IMR-90 (cell line): ENCODE measurements around the gene NEK4. TPM values are rescaled to one million over a fixed set of nuclear protein-coding genes. Genes with fewer than 3 reads are reported as not detected.

Source experiments
- ATAC-seq: fragments of 200-7000 bp; cut with Tn5 transposase; 2 replicates; pipeline ENCODE4 v1.9.1; 2020; ENCODE audit warnings: low read depth, mild to moderate bottlenecking, moderate library complexity
- BruUV-seq: library from RNA; stranded (reverse); fragments of 400-500 nt; replicated peaks from 2 replicates; lab custom pipeline; 2021; lab: Mats Ljungman, UMichigan
- CTCF ChIA-PET: fragments of 300-600 bp; formaldehyde crosslinking; extraction: SDS; loops from one replicate; lab custom pipeline; 2021; ENCODE audit warnings: antibody characterized with exemption; lab: Yijun Ruan, JAX
- POLR2A ChIA-PET: fragments of 300-600 bp; sonication (Branson Sonifier 250); formaldehyde crosslinking; loops from one replicate; lab custom pipeline; 2022; ENCODE audit warnings: antibody characterized with exemption; ENCODE audit not compliant: unreplicated experiment; lab: Charles Lee
- DNase-seq: peaks from one replicate; pipeline ENCODE4 v3.0.0; 2013
- H2AFZ ChIP-seq: replicated peaks from 2 replicates; pipeline ENCODE3; 2013; ENCODE audit warnings: low read length, mild to moderate bottlenecking; ENCODE audit not compliant: poor library complexity
- H2AK5ac ChIP-seq: 2 replicates; pipeline ENCODE4 v1.6.1; 2013; ENCODE audit warnings: low read depth, low read length, inconsistent platforms
- H2AK9ac ChIP-seq: replicated peaks from 2 replicates; pipeline ENCODE3; 2013; ENCODE audit warnings: mild to moderate bottlenecking, low read depth, low read length, moderate library complexity; ENCODE audit not compliant: poor library complexity
- H2BK120ac ChIP-seq: 2 replicates; pipeline ENCODE4 v1.6.1; 2013; ENCODE audit warnings: low read depth, low read length, inconsistent platforms
- H2BK15ac ChIP-seq: 3 replicates; pipeline ENCODE4 v1.6.1; 2013; ENCODE audit warnings: low read depth, low read length, inconsistent platforms
- H2BK20ac ChIP-seq: 2 replicates; pipeline ENCODE4 v1.6.1; 2013; ENCODE audit warnings: low read depth, mild to moderate bottlenecking, inconsistent platforms, low read length, moderate library complexity
- H2BK5ac ChIP-seq: 2 replicates; pipeline ENCODE4 v1.6.1; 2013; ENCODE audit warnings: mild to moderate bottlenecking, low read depth, low read length, inconsistent platforms; ENCODE audit not compliant: poor library complexity, severe bottlenecking
- H3K14ac ChIP-seq: replicated peaks from 2 replicates; pipeline ENCODE4 v1.6.1; 2013; ENCODE audit warnings: low read depth, low read length, inconsistent platforms
- H3K18ac ChIP-seq: 2 replicates; pipeline ENCODE4 v1.6.1; 2013; ENCODE audit warnings: low read depth, low read length, control low read depth
- H3K23ac ChIP-seq: 2 replicates; pipeline ENCODE4 v1.6.1; 2013; ENCODE audit warnings: low read depth, low read length, inconsistent platforms
- H3K27ac ChIP-seq: 2 replicates; pipeline ENCODE4 v1.5.1; 2013; ENCODE audit warnings: mild to moderate bottlenecking, control low read depth, low read length; ENCODE audit not compliant: insufficient read depth
- H3K27me3 ChIP-seq: 2 replicates; pipeline ENCODE4 v1.6.1; 2013; ENCODE audit warnings: low read length; ENCODE audit not compliant: control insufficient read depth, insufficient read depth
- H3K36me3 ChIP-seq: 2 replicates; pipeline ENCODE4 v1.6.1; 2013; ENCODE audit warnings: low read length, mixed read lengths; ENCODE audit not compliant: control insufficient read depth, insufficient read depth
- H3K4ac ChIP-seq: 2 replicates; pipeline ENCODE4 v1.6.1; 2013; ENCODE audit warnings: low read depth, low read length, inconsistent platforms
- H3K4me1 ChIP-seq: 2 replicates; pipeline ENCODE4 v1.6.1; 2013; ENCODE audit warnings: low read length, mixed read lengths; ENCODE audit not compliant: control insufficient read depth, insufficient read depth
- H3K4me2 ChIP-seq: 2 replicates; pipeline ENCODE4 v1.6.1; 2013; ENCODE audit warnings: low read depth, mild to moderate bottlenecking, control low read depth, low read length, moderate library complexity
- H3K4me3 ChIP-seq: 2 replicates; pipeline ENCODE4 v1.5.1; 2013; ENCODE audit warnings: low read depth, mild to moderate bottlenecking, control low read depth, low read length, moderate library complexity; ENCODE audit not compliant: insufficient read depth
- H3K56ac ChIP-seq: 2 replicates; pipeline ENCODE4 v1.6.1; 2013; ENCODE audit warnings: low read length, inconsistent platforms; ENCODE audit not compliant: insufficient read depth; ENCODE audit errors: extremely low read depth
- H3K79me1 ChIP-seq, 2 experiments: 2 replicates each; pipeline ENCODE4 v1.6.1; 2013; ENCODE audit warnings: low read length in 2 of 2, inconsistent platforms in 1 of 2, low read depth in 1 of 2
- H3K9ac ChIP-seq: 2 replicates; pipeline ENCODE4 v1.6.1; 2013; ENCODE audit warnings: low read depth, low read length, control low read depth
- H3K9me1 ChIP-seq: 2 replicates; pipeline ENCODE4 v1.6.1; 2013; ENCODE audit warnings: low read length, inconsistent platforms; ENCODE audit not compliant: insufficient read depth
- H3K9me3 ChIP-seq: 2 replicates; pipeline ENCODE4 v1.6.1; 2013; ENCODE audit warnings: low read length; ENCODE audit not compliant: control insufficient read depth, insufficient read depth
- H4K20me1 ChIP-seq: 2 replicates; pipeline ENCODE4 v1.6.1; 2013; ENCODE audit warnings: low read length, inconsistent platforms; ENCODE audit not compliant: insufficient read depth
- H4K5ac ChIP-seq: 2 replicates; pipeline ENCODE4 v1.6.1; 2013; ENCODE audit warnings: mild to moderate bottlenecking, low read depth, low read length, control low read depth
- H4K8ac ChIP-seq, 2 experiments: 2 replicates each; pipeline ENCODE4 v1.6.1; 2013; ENCODE audit warnings: low read depth in 2 of 2, low read length in 2 of 2, control low read depth in 1 of 2, inconsistent platforms in 1 of 2
- H4K91ac ChIP-seq: 2 replicates; pipeline ENCODE4 v1.6.1; 2013; ENCODE audit warnings: low read depth, low read length, inconsistent platforms; ENCODE audit not compliant: insufficient read depth
- CEBPB ChIP-seq: IDR thresholded peaks from 2 replicates; pipeline ENCODE4 v1.6.1; 2012; ENCODE audit warnings: low read depth, low read length, improper control_type of control experiment
- FOS ChIP-seq: fragments of 150-350 bp; IDR thresholded peaks from 2 replicates; pipeline ENCODE4 v1.6.1; 2016; ENCODE audit warnings: low read depth, low read length
- NFE2L2 ChIP-seq: fragments of 150-350 bp; IDR thresholded peaks from 2 replicates; pipeline ENCODE4 v1.6.1; 2016; ENCODE audit warnings: low read depth, mild to moderate bottlenecking, low read length
- POLR2A ChIP-seq: IDR thresholded peaks from 2 replicates; pipeline ENCODE4 v1.6.1; 2012; ENCODE audit warnings: mild to moderate bottlenecking, low read depth, low read length
- RCOR1 ChIP-seq: IDR thresholded peaks from 2 replicates; pipeline ENCODE4 v1.6.1; 2012; ENCODE audit warnings: mild to moderate bottlenecking, low read length, improper control_type of control experiment; ENCODE audit not compliant: insufficient replicate concordance
- RFX5 ChIP-seq: IDR thresholded peaks from 2 replicates; pipeline ENCODE4 v1.8.0; 2012; ENCODE audit warnings: low read depth, mild to moderate bottlenecking, low read length, moderate library complexity
- WGBS, 2 experiments: methylation state at CpG; one replicate each; pipeline versions ENCODE4 v1.1.5 to v1.1.7; 2013; ENCODE audit warnings: missing lambda C conversion rate in 2 of 2; ENCODE audit not compliant: insufficient read length in 1 of 2; ENCODE audit errors: extremely low coverage in 2 of 2; 5-methylcytosine and 5-hydroxymethylcytosine counted together
- dilution Hi-C: fragments of 300-500 bp; cut with HindIII; formaldehyde crosslinking; loops from one replicate; pipeline ENCODE4 v1.14.3; 2018; ENCODE audit warnings: low sequenced_read_pairs; ENCODE audit not compliant: unreplicated experiment
- in situ Hi-C: fragments of 300-500 bp; cut with MboI; formaldehyde crosslinking; loops from 3 replicates; pipeline ENCODE4 v1.14.3; 2019; ENCODE audit warnings: low sequenced_read_pairs, inconsistent platforms, mixed read lengths
- intact Hi-C: fragments of 100-400 bp; cut with micrococcal nuclease; formaldehyde crosslinking; loops from 2 replicates; pipeline ENCODE4 v1.10.0; 2022
- polyA plus RNA-seq, 3 experiments: library from polyadenylated mRNA; depleted of rRNA; stranded (reverse); fragments of >200 nt; gene quantifications; 2 replicates each; pipeline ENCODE4 v1.2.3, GENCODE V29; 2012; ENCODE audit warnings: low replicate concordance in 1 of 3
- total RNA-seq: library from RNA; depleted of rRNA; stranded (reverse); fragments of >200 nt; gene quantifications from 2 replicates; pipeline ENCODE4 v1.2.3, GENCODE V29; 2012
- TF ChIP-seq, protein P1 (sequence below): fragments of 150-350 bp; IDR thresholded peaks from 2 replicates; pipeline ENCODE4 v1.6.1; 2016; ENCODE audit warnings: low read depth, mild to moderate bottlenecking, low read length, moderate library complexity, borderline replicate concordance

The NEK4 gene
- total and polyA plus RNA-seq, 2 of the 4 experiments (the other 2 are of a cell fraction): 10.3 to 24.7 TPM

GRCh38 chr3:52733256-52733891 is 37.4 kb downstream of the NEK4 start:
- BruUV-seq: no TSS peak
- Histone ChIP-seq H3K9ac (no peak overlapping the region), H3K4ac (no peak overlapping the region), H2AK5ac (no peak overlapping the region), H2BK20ac (no peak overlapping the region), H3K27ac (no peak overlapping the region), H2BK5ac (no peak overlapping the region), H4K5ac (no peak overlapping the region), H2AFZ (no peak overlapping the region), H3K4me3 (no peak overlapping the region), H4K8ac (no peak overlapping the region), H4K91ac (no peak overlapping the region), H3K4me1 (no peaks in the 10 kb centered on the region), H3K79me1 (no peaks in the 10 kb centered on the region), H3K23ac (no peak overlapping the region), H3K4me2 (no peak overlapping the region), H3K9me1 (no peaks in the 10 kb centered on the region), H3K14ac (no peak overlapping the region), H2BK120ac (no peak overlapping the region), H2BK15ac (no peak overlapping the region), H2AK9ac (no peak overlapping the region), H3K27me3 (no peaks in the 10 kb centered on the region), H3K36me3 (peaks cover 23% of the 10 kb centered on the region), H3K18ac (no peak overlapping the region), H4K20me1 (no peaks in the 10 kb centered on the region), H3K9me3 (peaks cover 5% of the 10 kb centered on the region; the same call in 1 of the 2 replicates), H3K56ac (no peak overlapping the region)
- DNase-seq (no peak), ATAC-seq (no peak)
- TF ChIP-seq RCOR1: no peak
- TF ChIP-seq POLR2A: no peak
- TF ChIP-seq, protein P1, sequence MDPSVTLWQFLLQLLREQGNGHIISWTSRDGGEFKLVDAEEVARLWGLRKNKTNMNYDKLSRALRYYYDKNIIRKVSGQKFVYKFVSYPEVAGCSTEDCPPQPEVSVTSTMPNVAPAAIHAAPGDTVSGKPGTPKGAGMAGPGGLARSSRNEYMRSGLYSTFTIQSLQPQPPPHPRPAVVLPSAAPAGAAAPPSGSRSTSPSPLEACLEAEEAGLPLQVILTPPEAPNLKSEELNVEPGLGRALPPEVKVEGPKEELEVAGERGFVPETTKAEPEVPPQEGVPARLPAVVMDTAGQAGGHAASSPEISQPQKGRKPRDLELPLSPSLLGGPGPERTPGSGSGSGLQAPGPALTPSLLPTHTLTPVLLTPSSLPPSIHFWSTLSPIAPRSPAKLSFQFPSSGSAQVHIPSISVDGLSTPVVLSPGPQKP: no peak
- TF ChIP-seq NFE2L2: no peak
- TF ChIP-seq RFX5: no peak
- TF ChIP-seq CEBPB: no peak
- TF ChIP-seq FOS: no peak
- dilution Hi-C loops (no loop called here), intact Hi-C loops (no loop called here), in situ Hi-C loops (no loop called here)
- WGBS, 2 experiments: no CpG with 5 or more reads among the region's 10 CpGs
- ChIA-PET POLR2A (no interaction called here), CTCF (no interaction called here)
